KOPT-K1 (cell line): ENCODE data around the gene MPIG6B.

Experiments
- H3K27ac ChIP-seq: fragments of 200-600 bp; sonication (generic); 2 replicates; pipeline ENCODE4 v1.5.1; 2016; ENCODE audit warnings: antibody characterized with exemption, mild to moderate bottlenecking, low read depth, low read length; ENCODE audit not compliant: poor library complexity, severe bottlenecking
- H3K36me3 ChIP-seq: fragments of 200-600 bp; sonication (generic); 2 replicates; pipeline ENCODE4 v1.5.1; 2017; ENCODE audit warnings: antibody characterized with exemption, mild to moderate bottlenecking, low read length, moderate library complexity; ENCODE audit not compliant: insufficient read depth
- H3K9me3 ChIP-seq: fragments of 200-600 bp; sonication (generic); 2 replicates; pipeline ENCODE4 v1.5.1; 2017; ENCODE audit warnings: antibody characterized with exemption, low read length, mild to moderate bottlenecking; ENCODE audit not compliant: insufficient read depth, poor library complexity, severe bottlenecking

MPIG6B gene

DNA sequence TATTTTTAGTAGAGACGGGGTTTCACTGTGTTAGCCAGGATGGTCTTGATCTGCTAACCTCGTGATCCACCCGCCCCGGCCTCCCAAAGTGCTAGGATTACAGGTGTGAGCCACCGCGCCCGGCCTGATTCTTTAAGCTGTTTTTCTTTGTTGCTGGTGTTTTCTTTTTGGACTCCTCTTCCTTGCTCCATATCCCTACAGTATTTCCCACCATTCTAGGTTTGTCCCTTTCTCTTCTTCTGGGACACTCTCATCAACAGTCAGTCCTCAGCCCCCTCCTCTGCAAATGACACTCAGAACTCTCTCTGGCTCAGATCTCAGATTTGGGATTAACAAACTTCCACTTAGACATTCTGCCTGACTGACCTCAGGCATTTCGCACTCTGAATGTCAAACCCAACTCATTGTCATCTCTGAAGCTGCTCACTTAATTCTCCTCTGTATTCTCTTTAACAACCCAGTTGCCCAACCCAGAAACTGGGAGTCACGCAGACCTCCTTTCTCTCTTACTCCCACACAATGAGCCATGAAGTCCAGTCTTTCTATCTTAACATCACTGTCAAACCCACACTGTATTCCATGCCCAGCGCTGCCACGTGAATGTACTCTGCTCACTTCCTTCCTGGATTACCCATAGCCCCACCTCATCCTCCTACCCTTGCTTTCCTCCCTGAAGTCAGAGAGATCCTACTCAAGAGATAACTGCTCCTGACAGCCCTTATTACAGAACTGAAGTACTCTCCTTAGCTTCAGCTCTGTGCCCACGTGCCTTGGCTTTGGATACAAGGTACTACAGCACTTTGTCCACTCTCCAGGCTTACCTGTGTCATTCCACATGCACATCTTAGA is 2.6 kb downstream of the MPIG6B start:
- H3K9me3 ChIP-seq: no peaks in the 10 kb centered on the region
- H3K36me3 ChIP-seq: peaks cover 19% of the 10 kb centered on the region
- peak overlapping the region; percentile 19 for H3K27ac ChIP-seq

DNA sequence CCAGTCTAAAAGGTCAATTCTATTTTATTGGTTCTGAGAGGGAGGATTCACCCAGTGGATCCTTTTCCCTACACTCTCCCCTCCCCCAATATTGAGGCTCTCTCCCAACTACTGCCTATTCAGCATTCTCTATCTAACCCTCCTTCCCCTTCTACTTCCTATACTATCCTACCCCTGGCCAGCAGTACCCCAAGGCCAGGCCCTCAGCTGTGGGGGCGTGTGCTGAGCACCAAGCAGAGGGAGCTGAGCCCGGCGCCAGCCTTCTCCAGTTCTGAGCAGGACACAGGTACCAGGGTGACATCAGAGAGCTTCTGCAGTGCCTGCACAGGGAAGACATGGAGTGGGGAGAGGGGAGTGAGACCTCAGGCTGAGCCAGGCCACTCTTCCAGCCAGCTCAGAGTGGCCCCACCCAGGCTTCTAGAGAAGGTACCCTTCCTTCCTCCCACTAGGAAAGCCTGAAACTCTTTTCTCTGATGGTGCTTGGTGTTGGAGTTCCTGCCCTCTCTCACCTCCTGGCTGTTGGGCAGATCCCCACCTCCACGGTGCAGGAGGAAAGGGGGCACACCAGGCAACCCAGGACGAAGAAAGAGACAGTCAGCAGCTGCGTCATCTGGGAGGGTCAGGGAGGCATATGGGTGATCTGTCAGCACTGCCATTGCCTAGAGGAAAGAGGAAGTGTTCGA is 4.0 kb downstream of the MPIG6B start:
- Histone ChIP-seq H3K9me3 (no peaks in the 10 kb centered on the region), H3K36me3 (peaks cover 34% of the 10 kb centered on the region), H3K27ac (peak overlapping the region; percentile 59)

DNA sequence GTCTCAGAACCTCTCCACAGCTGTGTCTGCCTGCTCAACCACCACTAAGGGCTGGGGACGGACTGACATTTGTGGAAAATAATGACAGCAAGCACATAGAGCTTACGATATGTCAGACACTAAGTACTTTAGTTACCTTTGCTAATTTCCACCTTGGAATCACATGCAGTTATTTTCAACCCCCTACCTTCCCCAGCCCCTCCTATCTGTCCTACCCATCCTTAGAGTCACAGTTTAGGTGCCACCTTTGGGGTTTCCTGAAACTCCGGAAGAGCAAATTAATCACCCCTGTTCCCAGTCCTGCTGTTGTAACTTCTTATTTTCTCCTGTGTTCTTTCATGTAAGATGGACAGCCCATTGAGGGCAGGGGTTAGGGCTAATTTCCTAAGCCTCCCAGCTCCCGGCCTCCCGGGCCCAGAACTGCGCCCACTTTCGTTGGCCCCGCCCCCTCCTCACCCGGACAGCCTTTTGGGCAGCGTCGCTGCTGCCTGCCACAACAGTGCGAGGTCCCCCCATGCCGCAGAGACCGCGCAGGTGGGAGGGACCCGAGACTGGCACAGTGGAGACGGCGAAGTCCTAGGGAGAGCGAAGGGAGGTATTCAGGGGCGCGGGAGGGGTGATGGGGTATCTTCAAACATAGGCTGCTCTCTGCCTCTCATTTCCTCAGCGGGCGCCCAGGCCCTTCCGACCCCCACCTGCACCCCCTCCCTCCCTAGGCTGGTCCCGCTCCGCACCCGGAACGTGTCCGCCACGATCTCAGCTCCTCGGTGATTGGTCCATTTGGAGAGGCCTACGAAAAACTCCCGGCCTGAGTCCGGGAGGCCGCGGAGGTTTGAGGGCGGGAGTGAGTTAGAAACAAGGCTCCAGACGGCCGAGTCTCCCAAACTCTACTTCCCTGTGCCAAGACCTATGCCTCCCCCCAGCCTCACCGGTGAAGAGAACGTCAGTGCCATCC is 4.8 kb downstream of the MPIG6B start:
- peaks cover 42% of the 10 kb centered on the region for H3K36me3 ChIP-seq
- no peaks in the 10 kb centered on the region for H3K9me3 ChIP-seq
- peak overlapping the region; percentile 59 for H3K27ac ChIP-seq

DNA sequence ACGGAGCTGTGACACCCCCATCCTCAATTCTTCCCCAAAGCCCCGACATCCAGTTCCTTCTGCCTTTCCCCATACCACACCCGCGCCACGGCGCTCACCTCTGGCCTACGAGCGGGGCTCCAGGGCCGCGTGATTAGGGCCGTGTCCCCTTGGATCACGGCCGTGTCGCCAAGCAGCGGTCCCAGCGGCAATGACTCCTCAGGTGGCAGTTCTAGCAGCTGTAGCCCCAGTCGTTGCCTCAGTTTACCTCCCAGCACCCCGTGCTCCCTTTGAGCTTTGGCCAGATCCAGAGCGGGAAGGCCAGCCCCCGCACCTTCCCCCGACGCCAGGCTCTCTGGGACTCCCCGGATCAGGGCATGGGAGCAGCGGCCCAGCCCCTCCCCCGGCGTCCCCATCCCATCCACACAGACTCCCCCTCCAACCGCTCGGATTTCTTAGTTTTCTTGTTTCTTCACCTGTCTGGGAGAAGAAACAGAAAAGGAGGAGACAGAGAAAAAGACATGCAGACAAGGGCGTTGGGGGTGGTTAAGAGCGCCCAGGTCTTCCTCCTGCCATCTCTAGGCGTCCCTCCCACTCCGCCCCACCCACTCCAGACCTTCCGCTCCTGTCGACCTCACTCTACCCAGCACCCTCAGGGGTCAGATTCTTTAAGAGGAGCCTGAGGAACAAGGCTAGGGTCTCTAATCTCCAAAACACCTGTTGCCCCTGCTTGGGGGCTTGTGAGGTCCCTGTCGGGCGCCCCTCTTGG is 5.8 kb downstream of the MPIG6B start, which contains the start of gene DDAH2:
DDAH2 (minus strand) TSS at position 533 of the 748 bp plus-strand sequence; CDS start at position 395, 138 bp downstream.
- Histone ChIP-seq H3K36me3 (peaks cover 51% of the 10 kb centered on the region), H3K27ac (peak within 1 kb of the TSS; percentile 64), H3K9me3 (no peaks in the 10 kb centered on the region)

DNA sequence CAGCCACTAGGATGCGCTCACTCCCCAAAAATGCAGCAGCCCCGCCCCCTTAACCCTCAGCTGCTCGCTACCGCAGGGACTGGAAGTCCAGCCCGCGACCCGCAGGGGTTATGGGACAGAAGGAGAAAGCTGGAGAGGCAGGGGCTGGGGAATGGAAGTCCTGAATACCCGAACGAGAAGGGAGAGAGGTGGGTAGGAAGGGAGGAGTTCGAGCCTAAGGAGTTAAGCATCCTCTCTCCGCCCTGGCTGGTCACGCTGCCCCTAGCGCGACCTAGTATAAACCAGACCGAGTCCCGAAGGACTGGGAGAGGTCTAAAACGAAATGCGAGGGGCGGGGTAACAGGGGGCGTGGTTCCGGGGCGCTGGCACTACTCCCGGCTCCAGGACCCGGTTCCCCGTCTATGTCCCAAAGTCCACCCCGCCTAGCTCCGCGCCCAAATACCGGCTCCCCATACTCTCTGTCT is 6.4 kb downstream of the MPIG6B start:
- peaks cover 57% of the 10 kb centered on the region for H3K36me3 ChIP-seq
- H3K9me3 ChIP-seq: no peaks in the 10 kb centered on the region
- H3K27ac ChIP-seq: peak overlapping the region; percentile 64

DNA sequence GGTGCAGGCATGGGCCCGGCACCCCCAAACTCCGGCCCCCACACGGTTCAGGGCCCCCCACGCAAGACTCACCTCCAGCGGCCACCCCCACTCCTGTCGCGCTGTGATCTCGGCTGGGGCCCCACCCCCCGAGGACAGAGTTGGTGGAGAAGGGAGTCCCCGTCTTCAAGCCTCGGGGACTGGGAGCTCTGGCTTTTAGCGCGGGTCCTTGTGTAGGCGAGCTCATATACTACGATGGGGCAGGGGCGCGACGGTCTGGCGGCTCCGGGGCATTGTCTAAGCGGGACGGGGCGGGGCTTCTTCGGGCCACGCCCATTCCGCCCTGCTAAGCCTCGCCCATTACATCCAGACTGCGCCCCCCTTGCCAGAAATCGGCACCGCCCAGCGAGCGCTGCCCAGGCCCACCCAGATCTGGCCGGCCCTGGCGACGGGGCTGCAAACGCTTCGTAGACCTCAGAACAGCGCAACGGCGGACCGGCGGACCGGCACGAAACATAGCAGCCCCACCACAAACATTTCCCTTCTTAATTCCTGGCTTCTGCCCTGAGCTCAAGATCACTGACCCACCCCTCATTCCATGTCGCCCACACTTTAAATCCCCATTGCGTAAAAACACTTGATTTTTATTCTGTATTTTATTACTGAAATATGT is 6.9 kb downstream of the MPIG6B start:
- peak overlapping the region; percentile 64 for H3K27ac ChIP-seq
- H3K9me3 ChIP-seq: no peaks in the 10 kb centered on the region
- peaks cover 57% of the 10 kb centered on the region for H3K36me3 ChIP-seq

DNA sequence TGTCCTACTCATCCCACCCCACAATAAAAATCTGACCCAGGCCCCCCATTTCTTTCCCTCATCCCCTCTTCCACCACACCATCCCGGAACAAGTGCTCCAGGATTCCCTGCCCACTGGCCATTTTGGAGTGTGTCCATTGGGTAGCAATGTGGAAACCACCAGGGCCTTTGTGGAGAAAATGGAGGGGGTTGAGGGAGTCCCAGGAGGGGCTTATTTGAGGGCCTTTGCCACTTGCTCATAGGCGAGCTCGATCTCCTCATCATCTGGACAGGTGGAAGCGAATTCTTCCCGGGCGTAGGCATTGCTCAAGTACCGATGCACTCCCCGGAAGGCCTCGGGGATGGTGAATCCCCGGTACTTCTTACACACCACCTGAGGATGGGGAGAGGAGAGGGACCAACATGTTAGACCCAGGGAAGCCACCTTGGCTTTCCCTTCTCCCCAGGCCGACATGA is 7.5 kb downstream of the MPIG6B start:
- Histone ChIP-seq H3K36me3 (peaks cover 57% of the 10 kb centered on the region), H3K9me3 (no peaks in the 10 kb centered on the region), H3K27ac (no peak overlapping the region)

DNA sequence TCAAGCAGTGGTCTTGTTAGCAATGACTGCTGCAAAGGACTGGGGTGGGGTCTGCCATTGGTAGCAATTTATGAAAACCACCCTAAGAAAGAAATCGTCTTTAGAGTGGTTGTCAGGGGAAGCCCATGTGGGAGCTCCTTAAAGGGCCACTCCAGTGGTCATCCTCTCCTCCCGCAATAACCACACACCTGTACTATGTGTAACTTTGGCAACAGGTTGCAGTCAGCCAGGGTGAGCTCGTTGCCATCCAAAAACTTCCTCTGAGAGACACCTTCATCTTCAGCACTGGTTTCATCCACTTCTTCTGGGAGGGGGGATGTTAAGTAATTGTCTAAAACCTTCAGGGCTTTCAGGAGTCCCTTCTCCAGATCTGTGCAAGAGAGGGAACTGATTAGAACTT is 8.9 kb downstream of the MPIG6B start:
- Histone ChIP-seq H3K9me3 (no peaks in the 10 kb centered on the region), H3K36me3 (peaks cover 49% of the 10 kb centered on the region), H3K27ac (no peak overlapping the region)

DNA sequence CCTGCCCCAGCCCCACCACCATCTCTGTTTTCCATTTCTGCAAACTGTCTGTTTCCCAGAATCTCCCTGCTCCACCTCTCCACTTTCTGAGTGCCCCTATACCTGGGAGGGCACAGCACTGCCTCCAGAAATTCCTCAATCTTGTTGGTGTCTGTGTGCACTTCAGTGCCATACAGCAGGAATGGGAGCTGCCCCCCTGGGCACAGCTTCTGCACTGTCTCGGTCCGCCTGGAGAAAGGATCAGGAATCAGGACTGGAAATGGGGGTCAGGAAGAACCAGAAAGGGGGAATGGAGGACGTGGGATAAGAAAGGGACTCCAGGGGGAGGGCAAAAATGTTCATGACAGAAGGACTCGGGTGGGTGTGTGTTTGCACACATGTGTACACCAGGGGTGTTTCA is 10.6 kb downstream of the MPIG6B start:
- Histone ChIP-seq H3K9me3 (no peaks in the 10 kb centered on the region), H3K36me3 (peaks cover 44% of the 10 kb centered on the region), H3K27ac (peak overlapping the region; percentile 98)

DNA sequence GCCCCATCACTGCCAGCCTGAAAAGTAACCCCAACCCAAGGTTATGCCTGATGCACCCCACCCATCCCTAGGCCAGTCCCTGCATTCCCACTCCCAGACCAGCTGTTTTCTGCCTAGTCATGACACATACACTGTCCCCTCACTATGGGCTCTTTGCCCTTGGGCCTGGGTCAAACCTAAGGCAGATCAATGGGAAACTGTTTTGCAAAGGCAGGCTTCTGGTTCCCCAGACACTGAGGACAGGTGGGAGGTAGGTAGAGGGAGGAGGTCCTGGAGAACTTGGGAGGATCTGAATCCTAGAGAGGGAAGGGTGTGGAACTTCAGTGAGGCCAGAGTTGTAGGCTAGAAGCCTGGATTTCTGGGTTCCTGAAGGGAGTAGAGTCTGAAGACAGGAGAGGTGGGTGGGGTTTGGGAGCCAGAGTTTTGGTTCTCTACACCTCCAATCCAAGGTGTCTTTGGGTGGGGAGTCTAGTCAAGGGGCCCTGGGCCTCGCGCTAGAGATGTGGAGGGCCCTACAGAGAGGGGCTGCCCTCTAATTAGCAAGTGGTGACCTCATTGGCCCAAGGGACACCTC is 11.2 kb downstream of the MPIG6B start:
- no peaks in the 10 kb centered on the region for H3K9me3 ChIP-seq
- peak overlapping the region; percentile 98 for H3K27ac ChIP-seq

DNA sequence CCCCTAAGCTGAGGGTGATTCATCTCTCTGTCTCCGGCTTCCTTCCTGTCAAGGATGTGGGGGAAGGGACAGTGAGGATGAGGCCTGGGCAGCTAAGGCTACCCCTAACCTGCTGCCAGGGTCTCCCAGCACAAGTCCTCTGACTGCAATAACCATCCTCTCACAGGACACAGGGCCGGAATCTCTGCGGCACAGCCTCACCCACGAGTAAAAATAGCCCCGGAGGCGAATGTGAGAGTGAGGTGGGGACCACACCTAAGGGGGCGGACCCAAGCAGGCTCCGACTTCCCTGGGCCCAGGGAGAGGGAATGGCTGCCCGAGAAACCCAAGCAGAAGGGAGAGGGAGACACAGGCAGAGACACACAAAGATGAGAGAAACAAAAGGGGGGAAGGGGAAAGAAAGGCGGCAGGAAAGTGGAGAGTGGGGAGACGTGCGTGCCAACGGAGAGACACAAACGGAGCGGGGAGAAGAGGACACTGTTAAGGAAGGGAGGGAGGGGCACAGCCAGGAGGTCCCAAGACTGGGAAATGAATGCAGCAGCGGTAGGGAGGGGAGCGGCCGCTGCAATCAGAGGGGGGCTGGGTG is 11.7 kb downstream of the MPIG6B start:
- H3K27ac ChIP-seq: peak overlapping the region; percentile 98
- H3K36me3 ChIP-seq: peaks cover 44% of the 10 kb centered on the region
- no peaks in the 10 kb centered on the region for H3K9me3 ChIP-seq

More for the DNA sequence above, 11.2 kb downstream of the MPIG6B start:
- H3K36me3 ChIP-seq: peaks cover 44% of the 10 kb centered on the region

DNA sequence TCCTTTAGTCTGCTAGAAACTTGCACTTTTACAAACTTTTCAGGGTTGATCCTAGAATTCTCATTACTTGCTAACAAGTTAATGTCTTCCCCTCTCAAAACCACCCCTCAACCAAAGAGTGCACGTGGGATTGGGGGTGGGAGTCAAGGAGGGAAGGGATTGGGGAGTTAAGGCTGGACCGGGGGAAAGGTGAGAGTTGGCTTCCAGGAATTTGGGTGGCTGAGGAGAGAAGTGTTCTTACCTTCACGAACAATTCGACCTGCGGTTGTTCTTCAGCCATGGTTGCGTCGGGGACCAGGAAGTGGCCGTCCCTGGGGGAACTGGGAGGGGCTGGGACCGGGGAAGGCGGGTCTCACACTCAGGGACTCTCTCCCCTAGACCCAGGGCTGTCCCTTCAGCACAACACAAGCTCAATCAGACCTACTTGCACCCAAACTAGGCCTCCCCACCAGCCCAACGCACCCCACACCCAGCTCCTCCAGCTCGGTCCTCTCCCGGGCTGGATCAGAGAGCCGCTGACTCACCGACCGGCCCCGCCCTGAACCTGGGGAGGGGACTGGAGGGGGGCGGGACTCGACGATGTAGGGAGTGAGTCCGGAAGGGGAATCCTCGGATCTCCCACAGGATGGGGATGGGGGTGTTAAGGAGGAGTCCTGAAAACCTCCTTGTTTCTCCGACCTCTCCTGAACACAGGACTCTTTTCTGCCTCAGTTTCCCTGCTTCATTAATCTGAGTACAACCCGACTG is 13.0 kb downstream of the MPIG6B start, which contains the start of gene CLIC1:
CLIC1 (minus strand) TSS at position 510 of the 747 bp plus-strand sequence; CDS start at position 280, 230 bp downstream.
- Histone ChIP-seq H3K27ac (peak within 1 kb of the TSS; percentile 98), H3K9me3 (no peaks in the 10 kb centered on the region), H3K36me3 (peaks cover 35% of the 10 kb centered on the region)
